GM19035 (cell line): ENCODE measurements around the gene SLC16A10.
"Not testable (repeated sequence)": the region's sequence is repeated elsewhere in the genome, so short reads cannot be mapped to it uniquely, and the experiment has no call there.

Experiments
- ATAC-seq: cut with Tn5 transposase; IDR thresholded peaks from one replicate; pipeline ENCODE4 v1.9.1; 2021; ENCODE audit not compliant: unreplicated experiment

SLC16A10 gene

GRCh38 chr6:111183702-111184517, 96.6 kb downstream of the SLC16A10 start:
- ATAC-seq, result no peak

- no peak for ATAC-seq
Observed at GRCh38 chr6:111184827-111185532, 97.7 kb downstream of the SLC16A10 start.

- no peak for ATAC-seq
Observed at GRCh38 chr6:111185954-111186353, 98.7 kb downstream of the SLC16A10 start.

GRCh38 chr6:111187874-111188273, 100.6 kb downstream of the SLC16A10 start:
- no peak for ATAC-seq

GRCh38 chr6:111189666-111190210, 102.4 kb downstream of the SLC16A10 start:
- not testable (repeated sequence) for ATAC-seq

- no peak for ATAC-seq
Observed at GRCh38 chr6:111190637-111191036, 103.3 kb downstream of the SLC16A10 start.

GRCh38 chr6:111191136-111191535, 103.8 kb downstream of the SLC16A10 start:
- ATAC-seq, result not testable (repeated sequence)

GRCh38 chr6:111192911-111193555, 105.7 kb downstream of the SLC16A10 start:
- ATAC-seq, result no peak

DNA sequence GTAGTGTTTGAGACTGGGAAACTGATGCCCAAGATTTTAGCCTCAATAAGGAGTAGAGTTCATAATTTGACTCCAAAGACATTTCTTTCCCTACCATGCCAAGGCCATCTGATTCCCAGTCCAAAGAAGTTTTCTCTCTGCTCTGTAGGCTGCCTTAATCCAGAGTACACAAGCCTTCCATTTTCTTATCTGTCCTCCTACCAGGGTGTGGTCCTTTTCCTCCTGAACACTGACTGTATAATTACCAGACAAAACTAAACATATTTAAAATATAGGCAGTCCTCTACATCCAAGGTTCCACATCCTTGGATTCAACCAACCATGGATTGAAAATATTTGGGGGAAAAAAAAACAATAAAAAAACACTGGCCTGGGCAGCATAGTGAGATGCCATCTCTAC, 108.4 kb downstream of the SLC16A10 start:
- ATAC-seq, result no peak

DNA sequence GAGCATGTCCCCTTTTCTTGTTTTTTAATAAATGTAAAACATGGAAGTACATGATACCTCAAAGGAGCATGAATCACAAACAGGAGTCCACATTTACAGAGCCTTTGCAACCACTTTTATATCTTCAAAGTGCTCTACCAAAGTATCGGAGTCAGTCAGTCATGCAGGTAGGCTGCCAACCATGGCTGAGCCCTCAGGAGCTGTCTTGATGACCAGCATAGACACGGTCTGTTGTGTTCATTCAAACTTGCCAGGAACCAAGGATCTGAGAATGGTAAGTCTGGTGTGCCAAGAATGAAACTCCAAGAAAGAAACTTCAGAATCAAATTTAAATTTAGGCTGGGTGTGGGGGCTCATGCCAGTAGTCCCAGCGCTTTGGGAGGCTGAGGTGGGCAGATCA, 111.5 kb downstream of the SLC16A10 start:
- ATAC-seq, result no peak

DNA sequence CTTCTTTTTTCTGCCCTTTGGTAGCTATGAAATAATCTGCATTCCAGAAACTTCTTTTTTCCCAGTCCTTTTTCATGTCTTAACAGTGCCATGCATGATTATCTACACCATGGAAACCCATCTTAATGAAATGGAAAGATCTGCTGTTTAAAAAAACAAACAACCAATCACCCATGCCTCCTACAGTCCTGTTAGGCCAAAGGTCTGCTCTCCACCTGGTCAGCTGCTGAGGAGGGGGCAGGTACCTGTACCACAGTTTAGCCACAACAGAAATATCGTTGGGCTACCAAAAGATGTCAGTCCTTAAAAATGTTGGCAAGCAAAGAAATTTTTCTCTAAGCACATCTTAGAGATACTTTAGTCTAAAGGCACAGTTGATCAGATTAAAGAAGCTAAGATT, 112.6 kb downstream of the SLC16A10 start:
- no peak for ATAC-seq

GRCh38 chr6:111200350-111201243, 113.3 kb downstream of the SLC16A10 start:
- ATAC-seq, result no peak

DNA sequence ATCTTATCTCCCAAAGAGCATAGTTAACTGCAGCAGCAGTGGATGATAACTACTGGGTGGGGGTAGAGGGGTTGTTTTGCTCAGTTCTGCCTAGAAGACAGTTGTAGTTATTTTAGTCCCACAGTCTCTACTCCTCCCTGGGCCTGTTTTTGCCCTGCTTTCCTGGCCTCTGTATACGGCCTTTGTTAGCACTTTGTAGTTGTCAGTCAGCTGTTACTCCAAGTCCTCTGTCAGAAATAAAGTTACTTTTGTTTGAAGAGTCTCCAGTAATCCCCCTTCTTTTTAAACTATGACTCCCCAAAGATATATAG, 113.9 kb downstream of the SLC16A10 start:
- no peak for ATAC-seq

GRCh38 chr6:111201764-111202163, 114.5 kb downstream of the SLC16A10 start:
- ATAC-seq, result no peak

- ATAC-seq, result not testable (repeated sequence)
Observed at GRCh38 chr6:111203539-111203938, 116.2 kb downstream of the SLC16A10 start.

DNA sequence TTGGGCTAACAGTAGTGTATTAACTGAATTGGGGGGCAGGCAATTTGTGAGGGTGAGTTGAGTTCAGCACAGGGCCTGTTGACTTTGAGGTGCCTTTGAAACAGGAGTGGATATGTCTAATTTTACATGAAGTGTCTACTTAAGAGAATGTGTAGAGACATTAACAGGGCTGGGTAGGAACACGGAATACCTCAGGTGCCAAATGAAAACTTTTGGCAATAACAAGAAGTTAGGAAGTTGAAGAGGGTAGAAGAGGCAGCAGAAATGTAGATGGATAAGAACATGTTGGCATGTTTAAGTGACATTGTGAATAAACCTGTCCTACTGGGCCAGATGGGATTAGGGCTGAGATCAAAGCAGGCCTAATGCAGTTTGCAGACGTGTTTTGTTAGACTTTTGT, 117.0 kb downstream of the SLC16A10 start:
- ATAC-seq, result no peak

DNA sequence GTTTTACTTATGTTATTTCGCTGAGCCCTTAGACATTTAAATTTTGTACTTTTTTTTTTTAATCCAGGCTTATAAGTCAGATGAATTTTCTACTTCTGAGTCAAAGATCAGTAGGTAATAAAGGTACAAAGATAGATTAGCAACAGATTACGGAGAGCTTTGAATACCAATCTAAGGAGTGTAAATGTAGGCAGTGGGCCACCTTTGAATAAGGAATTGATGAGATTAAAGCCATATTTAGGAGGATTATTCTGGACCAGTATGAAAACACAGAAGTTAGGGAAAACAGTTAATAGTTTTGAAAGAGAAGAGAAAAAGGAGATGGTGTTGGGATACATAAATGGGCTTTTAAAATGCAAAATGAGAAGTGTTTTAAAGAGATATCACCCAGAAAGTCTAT, 117.6 kb downstream of the SLC16A10 start:
- ATAC-seq, result no peak

- no peak for ATAC-seq
Observed at GRCh38 chr6:111205502-111205901, 118.2 kb downstream of the SLC16A10 start.

DNA sequence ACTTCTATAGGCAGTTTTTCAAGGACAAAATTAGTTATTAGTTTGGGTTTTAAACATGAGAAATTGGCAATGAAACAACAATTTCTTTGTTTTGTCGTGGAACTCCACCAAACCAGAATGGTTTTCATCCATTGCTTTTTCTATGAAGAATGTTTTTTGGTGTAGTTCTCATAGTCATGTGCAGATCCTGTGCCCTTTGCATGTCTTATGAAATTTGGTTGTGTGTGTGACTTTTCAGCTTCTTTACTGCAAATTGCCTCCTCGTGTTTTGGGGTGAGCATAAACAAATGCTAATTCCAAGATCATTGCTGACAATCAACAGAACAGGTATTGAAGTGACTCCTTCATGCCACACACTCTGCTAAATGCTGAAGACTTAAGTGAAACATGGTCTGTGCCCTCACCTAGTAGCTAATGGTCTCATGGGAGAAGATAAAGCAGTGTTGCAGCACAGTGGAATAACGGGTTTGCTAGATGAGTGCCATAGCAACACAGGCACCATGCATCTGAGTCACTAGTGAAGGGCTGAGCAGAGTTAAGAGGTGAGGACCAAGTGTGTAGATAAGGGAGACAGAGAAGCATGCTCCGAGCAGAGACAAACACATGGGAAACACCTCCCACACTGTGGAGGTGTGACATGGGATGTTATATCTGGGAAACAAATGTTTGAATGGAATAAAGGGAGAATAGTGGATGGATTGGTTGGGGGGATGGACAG, 120.0 kb downstream of the SLC16A10 start:
- no peak for ATAC-seq

GRCh38 chr6:111208933-111209332, 121.6 kb downstream of the SLC16A10 start:
- ATAC-seq, result no peak
